HG03175 (cell line): ENCODE measurements around the gene MAP4K4.
A peak's percentile ranks its signal among the peaks of the same experiment; 100 is the strongest.
"Not testable (repeated sequence)": the region's sequence is repeated elsewhere in the genome, so short reads cannot be mapped to it uniquely, and the experiment has no call there.

ENCODE experiments used
- ATAC-seq: cut with Tn5 transposase; IDR thresholded peaks from one replicate; pipeline ENCODE4 v1.9.1; 2021; ENCODE audit warnings: mild to moderate bottlenecking, moderate library complexity; ENCODE audit not compliant: unreplicated experiment

The MAP4K4 gene

GRCh38 chr2:101895819-101896322 is 198.4 kb downstream of the MAP4K4 start:
- ATAC-seq: no peak

GRCh38 chr2:101897301-101897700 is 199.8 kb downstream of the MAP4K4 start:
- no peak for ATAC-seq

- ATAC-seq: no peak
These were observed 201.8 kb downstream of the MAP4K4 start for GRCh38 chr2:101899265-101899664.

GRCh38 chr2:101899871-101900270 is 202.4 kb downstream of the MAP4K4 start:
- no peak for ATAC-seq

- no peak for ATAC-seq
These were observed 202.9 kb downstream of the MAP4K4 start for GRCh38 chr2:101900375-101900774.

DNA sequence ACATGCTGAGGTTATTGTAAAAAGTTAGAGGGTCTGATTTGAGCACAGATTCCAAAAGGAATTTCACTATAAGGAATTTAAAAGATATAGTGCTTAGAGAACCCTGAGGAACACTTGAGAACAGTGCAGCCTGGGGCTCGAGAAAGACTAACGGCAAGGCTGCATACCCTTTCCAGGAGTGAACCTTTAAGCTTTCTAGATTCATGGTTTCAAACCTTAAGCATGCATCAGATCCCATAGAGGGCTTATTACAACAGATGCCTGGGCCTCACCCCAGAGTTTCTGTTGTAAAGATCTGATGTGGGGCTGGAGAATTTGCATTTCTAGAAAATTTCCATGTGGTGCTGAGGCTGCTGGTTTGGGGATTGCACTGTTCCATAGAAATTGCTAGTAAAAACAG is 203.7 kb downstream of the MAP4K4 start:
- no peak for ATAC-seq

DNA sequence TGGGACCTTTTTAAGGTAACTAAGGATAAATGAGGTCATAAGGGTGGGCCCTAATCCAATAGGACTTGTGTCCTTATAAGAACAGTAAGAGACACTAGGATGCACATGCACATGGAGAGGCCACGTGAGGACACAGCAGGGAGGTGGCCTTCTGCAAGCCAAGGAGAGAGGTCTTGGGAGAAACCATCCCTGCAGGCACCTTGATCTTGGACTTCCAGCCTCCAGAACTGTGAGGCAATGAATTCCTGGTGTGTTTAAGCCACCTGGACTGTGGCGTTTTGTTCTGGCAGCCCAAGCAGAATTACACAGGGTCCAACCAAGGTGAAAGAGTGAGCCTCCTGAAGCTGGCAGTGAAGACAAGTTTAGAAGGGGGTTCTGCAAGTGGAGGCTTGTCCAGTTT is 204.7 kb downstream of the MAP4K4 start:
- ATAC-seq: no peak

- ATAC-seq: no peak
These were observed 207.4 kb downstream of the MAP4K4 start for GRCh38 chr2:101904916-101905315.

DNA sequence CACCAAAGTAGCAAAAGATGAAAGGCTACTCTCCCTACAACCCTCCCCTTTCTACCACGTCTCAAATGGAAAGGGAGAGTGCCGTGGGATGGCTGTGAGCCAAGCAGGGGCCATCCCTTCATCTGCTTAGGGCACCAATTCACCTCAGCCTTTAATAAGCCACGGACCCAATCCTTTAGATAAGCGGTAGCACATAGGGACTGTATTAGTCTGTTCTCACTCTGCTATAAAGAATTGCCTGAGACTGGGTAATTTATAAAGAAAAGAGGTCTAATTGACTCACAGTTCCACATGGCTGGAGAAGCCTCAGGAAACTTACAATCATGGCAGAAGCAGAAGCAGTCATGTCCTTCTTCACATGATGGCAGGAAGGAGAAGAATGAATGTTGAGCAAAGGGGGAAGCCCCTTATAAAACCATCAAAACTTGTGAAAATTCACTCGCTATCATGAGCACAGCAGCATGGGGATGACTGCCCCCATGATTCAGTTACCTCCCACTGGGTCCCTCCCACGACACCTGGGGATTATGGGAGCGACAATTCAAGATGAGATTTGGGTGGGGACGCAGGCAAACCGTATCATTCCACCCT is 208.3 kb downstream of the MAP4K4 start:
- no peak for ATAC-seq

- no peak for ATAC-seq
These were observed 212.3 kb downstream of the MAP4K4 start for GRCh38 chr2:101909760-101910159.

- ATAC-seq: peak; percentile 100
These were observed 215.0 kb downstream of the MAP4K4 start for GRCh38 chr2:101912545-101912944.

GRCh38 chr2:101921319-101921952 is 223.9 kb downstream of the MAP4K4 start:
- no peak for ATAC-seq

DNA sequence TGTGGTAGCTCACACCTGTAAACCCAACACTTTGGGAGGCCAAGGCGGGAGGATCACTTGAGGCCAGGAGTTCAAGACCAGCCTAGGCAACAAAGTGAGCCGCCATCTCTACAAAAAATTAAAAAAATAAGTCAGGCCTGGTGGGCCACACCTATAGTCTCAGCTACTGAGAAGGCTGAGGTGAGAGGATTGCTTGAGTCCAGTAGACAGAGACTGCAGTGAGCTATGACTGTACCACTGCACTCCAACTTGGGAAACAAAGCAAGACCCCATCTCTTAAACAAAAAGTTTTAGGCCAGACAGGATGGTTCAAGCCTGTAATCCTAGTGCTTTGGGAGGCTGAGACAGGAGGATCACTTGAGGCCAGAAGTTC is 224.4 kb downstream of the MAP4K4 start:
- no peak for ATAC-seq

DNA sequence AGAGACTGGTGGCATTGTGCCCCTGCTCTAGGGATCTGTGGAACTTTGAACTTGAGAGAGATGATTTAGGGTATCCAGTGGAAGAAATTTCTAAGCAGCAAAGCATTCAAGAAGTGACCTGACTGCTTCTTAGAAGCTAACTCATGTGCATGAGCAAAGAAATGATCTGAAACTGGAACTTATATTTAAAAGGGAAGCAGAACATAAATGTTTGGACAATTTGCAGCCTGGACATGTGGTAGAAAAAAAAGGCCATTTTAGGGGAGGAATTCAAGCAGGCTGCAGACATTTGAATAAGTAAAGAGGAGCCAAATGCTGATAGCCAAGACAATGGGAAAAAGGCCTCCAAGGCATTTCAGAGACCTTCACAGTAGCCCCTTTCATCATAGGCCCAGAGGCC is 226.8 kb downstream of the MAP4K4 start:
- ATAC-seq: not testable (repeated sequence)

GRCh38 chr2:101930019-101930418 is 232.5 kb downstream of the MAP4K4 start:
- no peak for ATAC-seq

GRCh38 chr2:101930847-101931246 is 233.3 kb downstream of the MAP4K4 start:
- ATAC-seq: no peak

DNA sequence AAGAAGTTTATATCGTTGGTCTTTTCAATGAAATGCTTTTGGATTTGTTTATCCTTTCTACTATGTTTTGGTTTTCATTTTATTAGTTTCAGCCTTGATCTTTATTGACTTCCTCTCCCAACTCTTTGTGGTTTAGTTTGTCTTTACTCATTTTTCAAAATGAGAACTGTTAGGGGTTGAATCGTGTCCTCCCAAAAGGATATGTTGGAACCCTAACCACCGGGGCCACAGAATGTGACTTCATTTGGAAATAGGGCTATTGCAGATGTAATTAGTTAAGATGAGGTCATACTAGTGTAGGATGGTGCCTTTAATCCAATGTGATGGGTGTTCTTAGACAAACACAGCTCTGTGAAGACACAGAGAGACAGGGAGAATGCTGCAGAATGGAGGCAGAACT is 233.9 kb downstream of the MAP4K4 start:
- ATAC-seq: no peak

GRCh38 chr2:101935764-101936163 is 238.3 kb downstream of the MAP4K4 start:
- not testable (repeated sequence) for ATAC-seq

GRCh38 chr2:101942851-101943250 is 245.3 kb downstream of the MAP4K4 start:
- no peak for ATAC-seq
